Duodenal mucosa (tissue), 2 donors: ENCODE measurements around the gene NSUN4.
"Not testable (repeated sequence)": the region's sequence is repeated elsewhere in the genome, so short reads cannot be mapped to it uniquely, and the experiment has no call there.

ENCODE experiments used
- H3K27ac ChIP-seq: one replicate; pipeline ENCODE4 v1.7.0; 2013; ENCODE audit warnings: low read depth, low read length
- H3K27me3 ChIP-seq, 2 donors: one replicate each; pipeline ENCODE4 v1.7.0; 2013; ENCODE audit warnings: low read length in 2 of 2, control low read depth in 1 of 2; ENCODE audit not compliant: insufficient read depth in 2 of 2, control insufficient read depth in 1 of 2
- H3K36me3 ChIP-seq, 2 donors: one replicate each; pipeline ENCODE4 v1.7.0; 2013; ENCODE audit warnings: low read length in 2 of 2, control low read depth in 1 of 2; ENCODE audit not compliant: insufficient read depth in 2 of 2, control insufficient read depth in 1 of 2
- H3K4me1 ChIP-seq, 2 donors: one replicate each; pipeline ENCODE4 v1.7.0; 2013; ENCODE audit warnings: low read length in 2 of 2, control low read depth in 1 of 2; ENCODE audit not compliant: insufficient read depth in 2 of 2, control insufficient read depth in 1 of 2
- H3K4me3 ChIP-seq, 2 donors: one replicate each; pipeline ENCODE4 v1.7.0; 2013; ENCODE audit warnings: low read length in 2 of 2, low read depth in 1 of 2
- H3K9ac ChIP-seq, 2 donors: one replicate each; pipeline ENCODE4 v1.7.0; 2013; ENCODE audit warnings: low read length in 2 of 2, low read depth in 1 of 2
- H3K9me3 ChIP-seq, 2 donors: one replicate each; pipeline ENCODE4 v1.7.0; 2013; ENCODE audit warnings: low read length in 2 of 2, control low read depth in 1 of 2; ENCODE audit not compliant: control insufficient read depth in 1 of 2

NSUN4 gene

GRCh38 chr1:46306159-46306530 is 34.5 kb upstream of the NSUN4 start:
- no peak overlapping the region for H3K27ac ChIP-seq
- peaks cover 19% of the 10 kb centered on the region in 2 donors for H3K4me1 ChIP-seq
- no peaks in the 10 kb centered on the region for H3K9me3 ChIP-seq
- H3K4me3 ChIP-seq: no peak overlapping the region
- peaks cover 7 to 24% of the 10 kb centered on the region in 2 donors for H3K36me3 ChIP-seq
- no peaks in the 10 kb centered on the region for H3K27me3 ChIP-seq
- no peak overlapping the region for H3K9ac ChIP-seq

- H3K4me1 ChIP-seq: peaks cover 13 to 15% of the 10 kb centered on the region in 2 donors
- H3K36me3 ChIP-seq: peaks cover 15 to 45% of the 10 kb centered on the region in 2 donors
These were observed 31.0 kb upstream of the NSUN4 start for GRCh38 chr1:46309401-46310159.

GRCh38 chr1:46310321-46310720 is 30.3 kb upstream of the NSUN4 start:
- peaks cover 13% of the 10 kb centered on the region in 2 donors for H3K4me1 ChIP-seq
- no peaks in the 10 kb centered on the region for H3K9me3 ChIP-seq
- H3K36me3 ChIP-seq: peaks cover 15 to 50% of the 10 kb centered on the region in 2 donors
- H3K27ac ChIP-seq: no peak overlapping the region
- H3K9ac ChIP-seq: no peak overlapping the region
- H3K27me3 ChIP-seq: no peaks in the 10 kb centered on the region
- H3K4me3 ChIP-seq: no peak overlapping the region

More at GRCh38 chr1:46309401-46310159, 31.0 kb upstream of the NSUN4 start:
- H3K9me3 ChIP-seq: no peaks in the 10 kb centered on the region
- no peak overlapping the region for H3K27ac ChIP-seq
- no peak overlapping the region for H3K4me3 ChIP-seq
- no peak overlapping the region for H3K9ac ChIP-seq
- H3K27me3 ChIP-seq: no peaks in the 10 kb centered on the region

GRCh38 chr1:46315669-46316403 is 24.8 kb upstream of the NSUN4 start:
- H3K4me3 ChIP-seq: no peak overlapping the region
- no peak overlapping the region for H3K27ac ChIP-seq
- H3K4me1 ChIP-seq: no peaks in the 10 kb centered on the region
- H3K9me3 ChIP-seq: no peaks in the 10 kb centered on the region
- H3K36me3 ChIP-seq: peaks cover 18 to 48% of the 10 kb centered on the region in 2 donors
- no peak overlapping the region for H3K9ac ChIP-seq
- no peaks in the 10 kb centered on the region for H3K27me3 ChIP-seq

GRCh38 chr1:46317323-46317722 is 23.3 kb upstream of the NSUN4 start:
- H3K27me3 ChIP-seq: no peaks in the 10 kb centered on the region
- H3K4me1 ChIP-seq: no peaks in the 10 kb centered on the region
- no peak overlapping the region for H3K9ac ChIP-seq
- no peaks in the 10 kb centered on the region for H3K9me3 ChIP-seq
- no peak overlapping the region for H3K27ac ChIP-seq
- no peak overlapping the region for H3K4me3 ChIP-seq
- H3K36me3 ChIP-seq: peaks cover 18 to 38% of the 10 kb centered on the region in 2 donors

- not testable (repeated sequence) for H3K4me1 ChIP-seq, H3K9me3 ChIP-seq, H3K9ac ChIP-seq, H3K27ac ChIP-seq, H3K27me3 ChIP-seq, H3K4me3 ChIP-seq
- H3K36me3 ChIP-seq: peaks cover 9 to 27% of the 10 kb centered on the region in 2 donors
These were observed 21.3 kb upstream of the NSUN4 start for GRCh38 chr1:46319301-46319700.

DNA sequence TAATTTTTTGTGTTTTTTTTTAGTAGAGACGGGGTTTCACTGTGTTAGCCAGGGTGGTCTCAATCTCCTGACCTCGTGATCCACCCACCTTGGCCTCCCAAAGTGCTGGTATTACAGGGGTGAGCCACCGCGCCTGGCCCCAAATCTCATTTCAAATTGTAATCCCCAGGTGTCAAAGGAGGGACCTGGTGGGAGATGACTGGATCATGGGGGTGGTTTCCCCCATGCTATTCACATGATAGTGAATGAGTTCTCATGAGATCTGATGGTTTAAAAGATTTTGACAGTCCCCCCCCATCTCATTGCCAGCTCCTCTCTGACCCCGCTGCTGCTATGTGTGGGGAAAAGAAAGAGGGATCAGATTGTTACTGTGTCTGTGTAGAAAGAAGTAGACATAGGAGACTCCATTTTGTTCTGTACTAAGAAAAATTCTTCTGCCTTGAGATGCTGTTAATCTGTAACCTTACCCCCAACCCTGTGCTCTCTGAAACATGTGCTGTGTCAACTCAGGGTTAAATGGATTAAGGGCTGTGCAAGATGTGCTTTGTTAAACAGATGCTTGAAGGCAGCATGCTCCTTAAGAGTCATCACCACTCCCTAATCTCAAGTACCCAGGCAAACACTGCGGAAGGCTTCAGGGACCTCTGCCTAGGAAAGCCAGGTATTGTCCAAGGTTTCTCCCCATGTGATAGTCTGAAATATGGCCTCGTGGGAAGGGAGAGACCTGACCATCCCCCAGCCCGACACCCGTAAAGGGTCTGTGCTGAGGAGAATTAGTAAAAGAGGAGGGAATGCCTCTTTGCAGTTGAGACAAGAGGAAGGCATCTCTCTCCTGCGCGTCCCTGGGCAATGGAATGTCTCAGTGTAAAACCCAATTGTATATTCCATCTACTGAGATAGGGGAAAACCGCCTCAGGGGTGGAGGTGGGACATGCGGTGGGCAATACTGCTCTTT is 20.4 kb upstream of the NSUN4 start:
- not testable (repeated sequence) for H3K9me3 ChIP-seq, H3K27me3 ChIP-seq, H3K9ac ChIP-seq, H3K4me1 ChIP-seq, H3K4me3 ChIP-seq, H3K27ac ChIP-seq
- H3K36me3 ChIP-seq: peaks cover 9 to 19% of the 10 kb centered on the region in 2 donors

DNA sequence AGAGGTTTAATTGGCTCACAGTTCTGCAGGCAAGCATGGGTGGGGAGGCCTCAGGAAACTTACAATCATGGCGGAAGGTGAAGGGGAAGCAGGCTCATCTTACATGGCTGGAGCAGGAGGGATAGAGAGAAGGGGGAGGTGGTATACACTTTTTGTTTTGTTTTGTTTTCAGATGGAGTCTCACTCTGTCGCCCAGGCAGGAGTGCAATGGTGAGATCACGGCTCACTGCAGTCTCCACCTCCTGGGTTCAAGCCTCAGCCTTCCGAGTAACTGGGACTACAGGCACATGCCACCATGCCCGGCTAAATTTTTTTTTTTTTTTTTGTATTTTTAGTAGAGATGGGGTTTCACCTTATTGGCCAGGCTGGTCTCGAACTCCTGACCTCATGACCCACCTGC is 18.4 kb upstream of the NSUN4 start:
- not testable (repeated sequence) for H3K9me3 ChIP-seq, H3K4me3 ChIP-seq, H3K4me1 ChIP-seq, H3K9ac ChIP-seq, H3K27me3 ChIP-seq, H3K36me3 ChIP-seq, H3K27ac ChIP-seq

- not testable (repeated sequence) for H3K27ac ChIP-seq, H3K4me1 ChIP-seq, H3K36me3 ChIP-seq
These were observed 15.1 kb upstream of the NSUN4 start for GRCh38 chr1:46325285-46326076.

More at GRCh38 chr1:46325285-46326076, 15.1 kb upstream of the NSUN4 start:
- not testable (repeated sequence) for H3K9ac ChIP-seq, H3K9me3 ChIP-seq, H3K27me3 ChIP-seq, H3K4me3 ChIP-seq
